SK-N-SH (cell line): ENCODE data around the gene LMTK2. TPM values are rescaled to one million over a fixed set of nuclear protein-coding genes. Genes with fewer than 3 reads are reported as not detected.

Experiments used
- CTCF ChIA-PET: fragments of 300-600, 350-600 bp; formaldehyde crosslinking; extraction: SDS; loops from one replicate; lab custom pipeline; 2021; lab: Yijun Ruan, JAX
- POLR2A ChIA-PET: fragments of 350-600 bp; sonication (Branson Sonifier 250); formaldehyde crosslinking; extraction: SDS; loops from one replicate; lab custom pipeline; 2020; ENCODE audit warnings: antibody characterized with exemption, inconsistent platforms; lab: Yijun Ruan, JAX
- DNase-seq: peaks from one replicate; pipeline ENCODE4 v3.0.0; 2012
- H2AFZ ChIP-seq: fragments of 200-600 bp; sonication (generic); 2 replicates; pipeline ENCODE4 v1.8.1; 2016; ENCODE audit warnings: antibody characterized with exemption, mild to moderate bottlenecking, low read depth
- H3F3A ChIP-seq: fragments of 200-600 bp; sonication (generic); replicated peaks from 2 replicates; pipeline ENCODE3; 2016; ENCODE audit warnings: antibody characterized with exemption, mild to moderate bottlenecking; ENCODE audit not compliant: insufficient read depth
- H3K27ac ChIP-seq, 2 experiments: fragments of 200-500 bp in 1 of 2; fragments of 200-600 bp in 1 of 2; sonication (Bioruptor generic) in 1 of 2; sonication (generic), shearing (Covaris generic) in 1 of 2; 2 replicates each; pipeline versions ENCODE4 v1.5.1 to v1.6.1; 2014 to 2016; ENCODE audit warnings: low read depth in 2 of 2, inconsistent platforms in 1 of 2, low read length in 1 of 2, mild to moderate bottlenecking in 1 of 2, mixed read lengths in 1 of 2
- H3K27me3 ChIP-seq: fragments of 200-600 bp; sonication (generic), shearing (Covaris generic); 2 replicates; pipeline ENCODE4 v1.6.1; 2016; ENCODE audit warnings: mixed run types; ENCODE audit not compliant: insufficient read depth
- H3K36me3 ChIP-seq, 2 experiments: fragments of 200-500 bp in 1 of 2; fragments of 200-600 bp in 1 of 2; sonication (Bioruptor generic) in 1 of 2; sonication (generic) in 1 of 2; replicated peaks in 1 of 2; 2 replicates each; pipeline versions ENCODE3 to v1.5.1; 2014 to 2016; ENCODE audit warnings: low read length in 1 of 2, mild to moderate bottlenecking in 1 of 2; ENCODE audit not compliant: insufficient read depth in 2 of 2, control insufficient read depth in 1 of 2
- H3K4me1 ChIP-seq, 2 experiments: fragments of 200-500 bp in 1 of 2; fragments of 200-600 bp in 1 of 2; sonication (Bioruptor generic) in 1 of 2; sonication (generic), shearing (Covaris generic) in 1 of 2; 2 replicates each; pipeline versions ENCODE4 v1.5.1 to v1.6.1; 2014 to 2016; ENCODE audit warnings: low read depth in 1 of 2, low read length in 1 of 2, mixed run types in 1 of 2; ENCODE audit not compliant: insufficient read depth in 2 of 2, control insufficient read depth in 1 of 2
- H3K4me2 ChIP-seq: fragments of 200-600 bp; sonication (generic), shearing (Covaris generic); 2 replicates; pipeline ENCODE4 v1.6.1; 2017; ENCODE audit warnings: mixed run types
- H3K4me3 ChIP-seq, 2 experiments: fragments of 200-500 bp in 1 of 2; fragments of 200-600 bp in 1 of 2; sonication (Bioruptor generic) in 1 of 2; sonication (generic), shearing (Covaris generic) in 1 of 2; 2 replicates each; pipeline versions ENCODE4 v1.5.1 to v1.8.1; 2014 to 2016; ENCODE audit warnings: low read depth in 2 of 2, inconsistent platforms in 1 of 2, low read length in 1 of 2, mild to moderate bottlenecking in 1 of 2, mixed read lengths in 1 of 2, moderate library complexity in 1 of 2
- H3K79me2 ChIP-seq: fragments of 200-600 bp; sonication (generic); 2 replicates; pipeline ENCODE4 v1.8.1; 2017; ENCODE audit warnings: mild to moderate bottlenecking; ENCODE audit not compliant: insufficient read depth
- H3K9ac ChIP-seq: fragments of 200-600 bp; sonication (generic); 2 replicates; pipeline ENCODE4 v1.6.1; 2017; ENCODE audit warnings: mixed run types
- H3K9me2 ChIP-seq: fragments of 200-600 bp; sonication (generic); 2 replicates; pipeline ENCODE4 v1.6.1; 2017; ENCODE audit warnings: mixed run types
- H3K9me3 ChIP-seq: fragments of 200-600 bp; sonication (generic); 2 replicates; pipeline ENCODE4 v1.6.1; 2017; ENCODE audit warnings: mixed run types, mild to moderate bottlenecking, moderate library complexity
- H4K20me1 ChIP-seq: fragments of 200-600 bp; sonication (generic); 2 replicates; pipeline ENCODE4 v1.6.1; 2017; ENCODE audit warnings: mild to moderate bottlenecking, mixed run types; ENCODE audit not compliant: insufficient read depth
- CHD2 ChIP-seq: fragments of 150-350 bp; IDR thresholded peaks from 2 replicates; pipeline ENCODE4 v1.6.1; 2018; ENCODE audit warnings: low read length; ENCODE audit not compliant: partially characterized antibody
- FOSL2 ChIP-seq: IDR thresholded peaks from 2 replicates; pipeline ENCODE4 v1.4.0; 2012; ENCODE audit warnings: low read depth, mild to moderate bottlenecking, moderate library complexity, borderline replicate concordance
- FOXJ3 ChIP-seq: sonication (generic); formaldehyde crosslinking; IDR thresholded peaks from 2 replicates; pipeline ENCODE4 v1.5.1; 2020; ENCODE audit warnings: mild to moderate bottlenecking, missing genetic modification reagents
- IRF3 ChIP-seq: fragments of 150-350 bp; IDR thresholded peaks from 2 replicates; pipeline ENCODE4 v1.6.1; 2016; ENCODE audit warnings: mild to moderate bottlenecking, low read depth, low read length
- MAX ChIP-seq: IDR thresholded peaks from 2 replicates; pipeline ENCODE4 v1.4.0; 2012; ENCODE audit warnings: low read depth
- MEF2A ChIP-seq: IDR thresholded peaks from 2 replicates; pipeline ENCODE4 v1.4.0; 2012; ENCODE audit warnings: low read depth, borderline replicate concordance
- PBX3 ChIP-seq: IDR thresholded peaks from 2 replicates; pipeline ENCODE4; 2012
- POLR2AphosphoS5 ChIP-seq: IDR thresholded peaks from 2 replicates; pipeline ENCODE4 v1.6.1; 2012; ENCODE audit warnings: low read depth, low read length
- RCOR1 ChIP-seq: fragments of 150-350 bp; IDR thresholded peaks from 2 replicates; pipeline ENCODE4 v1.6.1; 2017; ENCODE audit warnings: antibody characterized with exemption, low read length
- REST ChIP-seq: IDR thresholded peaks from 2 replicates; pipeline ENCODE4 v1.6.1; 2012; ENCODE audit warnings: mild to moderate bottlenecking, low read depth, low read length, moderate library complexity
- RFX5 ChIP-seq: IDR thresholded peaks from 2 replicates; pipeline ENCODE4 v1.6.1; 2012; ENCODE audit warnings: mild to moderate bottlenecking, improper control_type of control experiment, low read length
- RXRA ChIP-seq: IDR thresholded peaks from 2 replicates; pipeline ENCODE4 v1.4.0; 2012; ENCODE audit warnings: low read depth, mild to moderate bottlenecking, borderline replicate concordance
- SIN3A ChIP-seq: IDR thresholded peaks from 2 replicates; pipeline ENCODE4 v1.6.1; 2012; ENCODE audit warnings: low read depth, mild to moderate bottlenecking, low read length, moderate library complexity, borderline replicate concordance
- TEAD4 ChIP-seq: IDR thresholded peaks from 2 replicates; pipeline ENCODE4 v1.4.0; 2012; ENCODE audit warnings: mild to moderate bottlenecking, borderline replicate concordance; ENCODE audit not compliant: insufficient read depth
- WGBS: methylation state at CpG from one replicate; pipeline ENCODE4 v1.1.6; 2017; ENCODE audit warnings: low lambda C conversion rate; 5-methylcytosine and 5-hydroxymethylcytosine counted together
- polyA plus RNA-seq, 3 experiments: library from polyadenylated mRNA; depleted of rRNA; stranded (reverse); fragments of >200 nt; gene quantifications; 2 replicates each; pipeline ENCODE4 v1.2.3, GENCODE V29; 2012

The LMTK2 gene
- polyA plus RNA-seq, 1 of the 3 experiments (the other 2 are of a cell fraction): 9.0 TPM

GRCh38 chr7:98090116-98090515, 16.5 kb upstream of the LMTK2 start:
- Histone ChIP-seq H3K9me2 (no peaks in the 10 kb centered on the region), H3K4me2 (no peak overlapping the region), H3K9ac (no peak overlapping the region), H3K4me3 (no peak overlapping the region), H3K27me3 (peaks cover 8% of the 10 kb centered on the region; the same call in 1 of the 2 replicates), H3K4me1 (no peaks in the 10 kb centered on the region)
- no peak for DNase-seq
- 14% methylated on average over 4 of the region's 4 CpGs for WGBS
- ChIA-PET CTCF (interaction anchor here (1.5 to 5.3 kb wide), 2 partner anchors 69 to 78 kb away, joined by 6 to 34 read pairs; no protein-coding TSS in a partner anchor), POLR2A (no interaction called here)
- TF ChIP-seq SIN3A: no peak
- TF ChIP-seq PBX3: no peak
- TF ChIP-seq TEAD4: no peak
- TF ChIP-seq RXRA: no peak
- TF ChIP-seq MAX: no peak
- no peak for TF ChIP-seq FOSL2
- no peak for TF ChIP-seq RCOR1
- no peak for TF ChIP-seq RFX5
- no peak for TF ChIP-seq POLR2AphosphoS5
- no peak for TF ChIP-seq CHD2
- no peak for TF ChIP-seq MEF2A
- no peak for TF ChIP-seq IRF3
- TF ChIP-seq REST: no peak
- TF ChIP-seq FOXJ3 (CRISPR knock-in tag): no peak
- TF ChIP-seq, all 33 proteins: peak for 0
- H3F3A ChIP-seq: peaks cover 2% of the 10 kb centered on the region
- peaks cover 14% of the 10 kb centered on the region; the same call in 1 of the 2 replicates for H3K9me3 ChIP-seq
- no peak overlapping the region for H2AFZ ChIP-seq
- no peaks in the 10 kb centered on the region for H4K20me1 ChIP-seq
- H3K27ac ChIP-seq: no peak overlapping the region
- no peaks in the 10 kb centered on the region for H3K79me2 ChIP-seq
- H3K36me3 ChIP-seq: no peaks in the 10 kb centered on the region
